HL-60/S4 (cell line): ENCODE data around the gene FUT8.
"Not testable (repeated sequence)": the region's sequence is repeated elsewhere in the genome, so short reads cannot be mapped to it uniquely, and the experiment has no call there.

ENCODE experiments used
- in situ Hi-C: fragments of 300-500 bp; cut with MboI; formaldehyde crosslinking; loops from 2 replicates; pipeline ENCODE4 v1.14.3; 2022; ENCODE audit warnings: low sequenced_read_pairs

FUT8 gene

DNA sequence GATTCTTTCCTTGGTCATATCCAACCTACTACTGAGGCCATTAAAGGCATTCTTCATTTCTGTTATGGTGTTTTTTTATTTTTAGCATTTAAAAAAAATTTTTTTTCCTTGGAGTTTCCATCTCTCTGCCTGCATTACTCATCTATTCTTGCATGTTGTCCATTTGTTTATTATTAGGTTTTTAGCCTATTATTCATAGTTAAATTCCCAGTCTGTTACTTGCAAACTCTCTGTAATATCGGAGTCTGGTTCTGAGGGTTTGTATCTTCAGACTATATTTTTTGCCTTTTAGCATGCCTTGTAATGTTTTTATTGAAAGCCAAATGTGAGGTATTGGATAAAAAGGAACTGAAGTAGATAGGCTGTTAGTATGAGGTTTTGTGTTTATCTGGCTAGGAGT is 284.3 kb downstream of the FUT8 start:
- in situ Hi-C loops, result no loop called here

DNA sequence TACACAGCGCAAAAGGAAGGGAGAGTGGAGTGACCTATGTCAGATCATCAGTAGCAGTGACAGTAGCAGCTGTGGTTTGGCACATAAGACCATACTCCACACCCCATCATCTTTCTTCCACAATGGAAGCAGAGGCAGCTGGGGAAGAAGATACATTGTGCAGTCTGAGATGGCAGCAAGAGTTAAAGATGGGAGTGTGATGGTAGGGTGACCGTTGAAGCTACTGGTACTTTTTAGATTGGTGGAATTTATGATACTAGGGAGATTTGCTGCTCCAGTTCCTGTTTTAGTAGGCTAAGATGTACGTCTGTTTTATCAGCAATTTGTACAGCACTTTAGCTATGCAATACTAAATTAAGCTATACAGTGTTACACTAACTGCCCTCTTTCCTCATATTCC is 291.0 kb downstream of the FUT8 start:
- in situ Hi-C loops, result no loop called here

DNA sequence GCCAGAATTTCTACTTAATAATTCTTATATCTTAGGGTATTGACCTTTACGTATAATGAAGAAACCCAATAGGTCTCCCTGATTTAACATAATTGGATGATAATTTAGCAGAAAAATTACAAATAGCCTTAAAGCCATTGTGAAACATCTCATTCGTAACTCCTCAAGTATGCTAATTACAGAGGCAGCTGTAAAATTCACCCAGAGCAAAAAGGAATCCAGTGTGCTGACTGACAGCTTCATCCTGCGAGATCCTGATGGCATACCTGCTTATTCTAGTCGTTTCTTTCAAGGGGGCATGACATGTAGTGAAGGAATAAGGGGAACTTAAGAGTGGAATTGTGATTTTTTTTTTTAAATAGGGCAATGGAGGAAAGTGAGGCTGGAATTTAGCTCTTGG is 291.5 kb downstream of the FUT8 start:
- in situ Hi-C loops, result no loop called here

DNA sequence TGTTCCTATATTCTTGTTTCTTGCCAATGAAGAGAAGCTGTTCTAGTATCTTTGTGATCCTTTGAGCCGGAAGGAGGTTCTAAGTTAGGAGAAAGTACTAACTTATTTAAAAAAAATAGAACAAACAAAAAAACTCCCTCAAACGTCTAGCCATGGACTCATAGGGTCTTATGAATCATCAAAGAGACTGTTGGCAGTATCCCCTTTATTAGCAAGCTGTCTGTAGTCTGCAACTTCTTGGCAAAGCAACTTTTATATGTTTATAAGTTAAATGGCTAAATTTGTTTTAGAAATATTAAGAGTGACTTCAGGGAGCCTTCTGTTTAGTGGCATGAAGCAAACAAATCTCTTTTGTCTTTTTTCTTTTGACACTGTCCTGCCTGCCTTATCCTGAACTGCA is 291.9 kb downstream of the FUT8 start:
- in situ Hi-C loops, result no loop called here

DNA sequence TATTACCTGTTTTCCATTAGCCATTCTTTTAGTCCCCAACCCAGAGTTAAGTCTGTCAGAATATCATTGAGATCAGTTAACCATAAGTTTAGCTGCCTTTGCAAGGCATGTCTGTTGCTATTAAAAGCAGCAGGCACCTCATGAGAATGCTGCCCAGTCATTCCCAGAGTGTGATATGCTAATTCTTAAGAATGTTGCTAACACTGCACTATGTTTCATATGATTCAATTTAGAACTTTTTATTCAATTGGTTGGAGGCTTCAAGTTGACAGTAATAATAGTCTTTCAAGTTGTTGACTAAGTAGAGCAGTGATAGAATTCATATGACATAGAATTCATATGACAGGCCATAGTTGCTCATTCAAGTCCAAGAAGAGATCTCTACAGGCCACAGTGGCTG is 292.3 kb downstream of the FUT8 start:
- in situ Hi-C loops, result no loop called here

DNA sequence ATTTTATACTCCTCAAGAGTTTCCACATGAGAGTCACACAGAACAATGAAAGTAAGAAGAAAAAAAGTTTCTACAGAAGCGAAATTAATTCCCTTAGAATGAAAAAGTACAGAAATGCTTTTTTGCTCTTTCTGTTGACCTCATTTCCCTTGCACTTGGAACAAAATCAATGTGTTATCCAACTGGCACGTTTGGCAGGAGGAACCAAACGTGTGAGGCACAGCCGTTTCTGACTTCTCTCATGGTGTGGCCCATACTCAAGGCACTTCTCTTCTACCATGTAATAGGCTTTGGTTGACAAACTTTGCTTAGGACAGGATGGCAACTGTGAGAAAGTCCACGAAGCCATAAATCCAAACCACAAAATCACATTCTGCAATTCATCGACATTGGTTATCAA is 297.0 kb downstream of the FUT8 start:
- in situ Hi-C loops, result no loop called here

DNA sequence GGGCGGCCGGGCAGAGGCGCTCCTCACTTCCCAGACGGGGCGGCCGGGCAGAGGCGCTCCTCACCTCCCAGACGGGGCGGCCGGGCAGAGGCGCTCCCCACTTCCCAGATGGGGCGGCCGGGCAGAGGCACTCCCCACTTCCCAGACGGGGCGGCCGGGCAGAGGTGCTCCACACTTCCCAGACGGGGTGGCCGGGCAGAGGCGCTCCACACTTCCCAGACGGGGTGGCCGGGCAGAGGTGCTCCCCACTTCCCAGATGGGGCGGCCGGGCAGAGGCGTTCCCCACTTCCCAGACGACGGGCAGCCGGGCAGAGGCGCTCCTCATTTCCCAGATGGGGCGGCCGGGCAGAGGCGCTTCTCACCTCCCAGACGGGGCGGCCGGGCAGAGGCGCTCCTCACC is 304.3 kb downstream of the FUT8 start:
- in situ Hi-C loops, result not testable (repeated sequence)

DNA sequence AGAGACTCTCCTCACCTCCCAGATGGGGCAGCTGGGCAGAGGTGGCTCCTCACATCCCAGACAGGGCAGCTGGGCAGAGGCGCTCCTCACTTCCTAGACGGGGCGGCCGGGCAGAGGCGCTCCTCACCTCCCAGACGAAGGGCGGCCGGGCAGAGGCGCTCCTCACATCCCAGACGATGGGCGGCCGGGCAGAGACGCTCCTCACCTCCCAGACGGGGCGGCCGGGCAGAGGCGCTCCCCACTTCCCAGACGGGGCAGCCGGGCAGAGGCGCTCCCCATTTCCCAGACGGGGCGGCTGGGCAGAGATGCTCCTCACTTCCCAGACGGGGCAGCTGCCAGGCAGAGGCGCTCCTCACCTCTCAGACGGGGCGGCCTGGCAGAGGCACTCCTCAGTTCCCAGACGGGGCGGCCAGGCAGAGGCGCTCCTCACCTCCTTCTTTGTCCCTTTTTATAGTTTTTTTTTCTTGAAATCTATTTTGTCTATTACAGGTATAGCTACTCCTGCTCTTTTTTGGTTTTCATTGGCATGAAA is 304.9 kb downstream of the FUT8 start:
- in situ Hi-C loops, result not testable (repeated sequence)

DNA sequence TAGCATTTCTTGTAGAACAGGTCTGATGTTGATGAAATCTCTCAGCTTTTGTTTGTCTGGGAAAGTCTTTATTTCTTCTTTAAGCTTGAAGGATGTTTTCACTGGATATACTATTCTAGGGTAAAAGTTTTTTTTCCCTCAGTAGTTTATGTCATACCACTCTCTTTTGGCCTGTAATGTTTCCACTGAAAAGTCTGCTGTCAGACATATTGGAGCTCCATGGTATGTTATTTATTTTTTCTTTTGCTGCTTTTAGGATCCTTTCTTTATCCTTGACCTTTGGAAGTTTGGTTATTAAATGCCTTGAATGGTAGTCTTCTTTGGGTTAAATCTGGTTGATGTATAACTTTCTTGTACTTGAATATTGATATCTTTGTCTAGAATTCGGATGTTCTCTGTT is 306.1 kb downstream of the FUT8 start:
- in situ Hi-C loops, result no loop called here

DNA sequence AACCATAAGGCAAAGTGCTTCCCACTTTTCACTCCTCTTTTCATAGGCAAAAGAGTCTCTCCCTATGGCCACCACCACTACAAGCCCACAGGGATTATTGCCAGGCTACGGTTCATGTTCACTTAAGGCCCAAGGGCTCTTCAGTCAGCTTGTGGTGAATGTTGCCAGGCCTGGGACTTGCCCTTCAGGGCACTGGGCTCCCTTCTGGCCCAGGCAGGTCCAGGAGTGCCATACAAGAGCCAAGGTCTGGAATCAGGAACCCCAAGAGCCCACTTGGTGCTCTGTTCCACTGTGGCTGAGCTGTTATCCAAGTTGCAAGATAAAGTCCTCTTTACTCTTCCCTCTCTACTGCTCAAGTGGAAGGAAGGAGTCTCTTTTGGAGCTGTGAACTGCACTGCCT is 307.6 kb downstream of the FUT8 start:
- in situ Hi-C loops, result no loop called here

DNA sequence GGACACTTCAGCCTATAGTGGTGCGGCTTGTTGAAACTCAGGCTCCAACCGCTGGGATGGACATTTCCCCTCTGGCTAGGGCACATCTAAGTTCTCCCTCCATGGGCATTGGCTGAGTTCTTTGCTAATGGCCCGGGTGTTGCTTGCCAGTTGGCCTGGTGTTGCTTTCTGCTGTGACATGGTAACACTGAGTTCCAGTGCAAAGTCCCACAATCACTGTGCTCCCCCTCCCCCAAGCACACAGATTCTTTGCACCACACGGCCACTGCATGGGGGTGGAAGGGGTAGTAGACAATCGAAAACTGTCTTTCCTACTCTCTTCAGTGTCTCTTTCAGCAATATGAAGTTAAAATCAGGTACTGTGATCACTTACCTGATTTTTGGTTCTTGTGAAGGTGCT is 308.2 kb downstream of the FUT8 start:
- in situ Hi-C loops, result no loop called here

DNA sequence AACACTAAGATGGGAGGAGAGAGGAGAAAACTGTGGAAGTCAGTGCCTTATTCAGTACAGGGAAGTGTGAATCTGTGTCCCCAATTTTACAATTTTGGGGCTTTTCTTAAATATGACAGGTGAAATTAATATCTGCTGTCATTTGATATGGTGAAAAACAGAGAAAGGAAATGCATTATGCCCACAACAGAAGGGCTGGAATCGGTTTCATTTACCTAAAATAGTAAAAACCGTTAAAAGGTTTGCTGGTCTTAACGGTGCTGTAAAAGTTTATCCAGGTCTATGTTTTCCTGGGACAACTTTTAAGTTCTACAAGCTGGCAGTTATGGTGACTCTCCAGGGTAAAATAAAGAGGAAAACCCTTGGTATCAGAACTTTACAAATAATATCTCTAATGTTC is 310.8 kb downstream of the FUT8 start:
- in situ Hi-C loops, result no loop called here

DNA sequence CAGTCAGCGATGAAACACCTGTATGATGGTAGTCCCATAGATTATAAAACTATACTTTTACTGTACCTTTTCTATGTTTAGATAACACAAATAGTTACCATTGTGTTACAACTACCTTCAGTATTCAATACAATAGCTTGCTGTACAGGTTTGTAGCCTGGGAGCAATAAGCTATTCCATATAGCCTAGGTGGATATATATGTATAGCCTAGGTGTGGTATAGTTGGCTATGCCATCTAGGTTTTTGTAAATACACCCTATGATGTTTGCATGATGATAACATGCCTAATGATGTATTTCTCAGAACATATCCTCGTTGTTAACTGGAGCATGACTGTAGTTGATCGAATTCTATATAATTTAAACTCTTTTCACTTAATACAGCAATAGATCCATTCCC is 316.1 kb downstream of the FUT8 start:
- in situ Hi-C loops, result no loop called here

DNA sequence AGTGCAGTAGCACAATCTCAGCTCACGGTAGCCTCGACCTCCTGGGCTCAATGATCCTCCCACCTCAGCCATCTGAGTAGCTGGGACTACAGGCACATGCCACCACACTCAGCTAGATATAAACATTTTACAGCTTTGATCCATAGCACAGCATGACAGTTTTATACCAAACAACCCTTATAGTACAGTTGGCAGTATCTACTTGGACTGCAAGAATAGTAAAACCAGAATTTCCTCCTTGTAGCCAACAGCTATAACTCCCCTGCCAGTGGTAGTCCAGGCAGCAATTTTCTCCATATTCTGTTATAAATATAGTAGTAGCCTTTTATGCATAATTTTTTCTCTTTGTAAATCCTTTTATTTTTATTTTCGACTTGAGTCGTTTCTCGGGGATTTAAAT is 317.0 kb downstream of the FUT8 start:
- in situ Hi-C loops, result no loop called here

DNA sequence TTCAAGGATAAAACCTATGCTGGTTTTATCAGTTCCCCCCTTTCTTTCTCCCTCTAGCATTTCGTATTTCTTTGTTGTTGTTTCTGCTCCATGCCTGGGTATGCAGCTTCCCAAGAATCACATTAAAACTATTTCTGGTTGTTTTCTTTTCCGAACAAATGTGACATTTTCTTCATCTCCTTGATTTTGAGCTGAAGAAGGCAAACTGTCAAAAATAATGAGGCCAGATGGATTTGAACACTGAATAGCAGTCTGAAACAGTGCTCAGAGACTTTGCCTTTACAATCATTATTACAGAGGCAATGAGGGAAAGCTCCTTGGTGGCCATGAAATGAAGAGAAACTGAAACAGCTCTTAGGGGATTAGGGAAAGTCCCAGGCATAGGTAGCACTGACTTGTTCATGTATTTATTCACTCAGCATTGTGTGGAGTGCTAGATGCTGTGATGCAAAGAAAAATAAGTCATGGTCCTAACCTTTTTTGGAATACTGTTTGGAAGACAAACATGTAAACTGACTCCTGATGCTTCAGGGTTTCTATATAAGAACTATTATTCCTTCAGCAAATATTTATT is 319.5 kb downstream of the FUT8 start:
- in situ Hi-C loops, result no loop called here

DNA sequence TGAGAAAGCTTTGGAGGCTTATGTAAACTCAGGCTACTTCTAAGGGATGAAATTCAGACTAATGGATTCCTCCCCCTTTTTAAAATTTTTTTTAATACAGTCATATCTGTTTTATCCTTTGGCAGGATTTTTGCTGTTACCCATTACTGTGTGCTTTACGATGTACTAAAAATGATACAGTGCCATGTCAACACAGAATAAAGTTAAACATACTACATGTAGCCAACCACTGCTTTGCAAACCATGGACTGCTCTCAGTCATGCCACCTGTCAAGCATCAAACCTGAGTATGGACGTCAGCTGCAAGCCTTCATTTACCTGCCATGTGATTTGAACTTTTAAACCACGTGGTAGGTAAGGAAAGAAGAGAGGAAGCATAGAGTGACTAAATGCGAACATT is 325.8 kb downstream of the FUT8 start:
- in situ Hi-C loops, result no loop called here

DNA sequence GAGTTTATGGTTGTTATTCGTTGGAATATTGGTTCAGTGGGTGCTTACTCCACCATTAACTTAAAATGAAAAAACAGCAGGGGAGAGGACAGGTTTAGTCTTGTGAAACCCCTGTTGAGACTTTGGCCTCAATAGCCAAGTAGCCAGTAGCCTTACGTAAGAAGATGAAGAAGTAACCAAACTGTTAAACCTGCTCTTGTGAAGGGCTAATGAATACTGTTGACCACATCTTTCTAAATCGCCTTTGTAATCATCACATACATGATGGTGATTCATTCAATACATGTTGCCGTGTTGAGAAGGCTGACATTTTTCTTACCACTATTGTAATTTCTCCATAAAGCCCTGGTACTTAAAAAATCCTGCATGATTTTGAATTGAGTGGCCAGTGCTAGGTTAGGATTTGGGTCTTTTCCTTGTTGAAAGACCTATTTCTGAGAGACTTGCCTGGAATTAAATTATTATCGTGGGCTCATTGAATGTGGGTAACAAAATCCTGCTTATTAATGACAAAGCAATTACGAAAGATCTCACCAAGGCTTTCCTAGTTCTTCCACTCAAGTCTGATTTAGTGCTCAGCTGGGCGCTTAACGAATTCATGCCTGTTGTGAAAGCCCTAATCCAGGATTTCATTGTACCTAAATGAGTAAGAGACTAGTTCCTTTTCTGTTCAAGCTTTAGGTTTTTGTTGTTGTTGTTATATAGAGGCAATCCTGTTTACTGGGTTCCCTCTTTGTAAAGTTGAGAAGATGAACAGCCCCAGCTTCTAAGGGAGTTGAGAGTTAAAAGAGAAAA is 333.1 kb downstream of the FUT8 start:
- in situ Hi-C loops, result no loop called here

DNA sequence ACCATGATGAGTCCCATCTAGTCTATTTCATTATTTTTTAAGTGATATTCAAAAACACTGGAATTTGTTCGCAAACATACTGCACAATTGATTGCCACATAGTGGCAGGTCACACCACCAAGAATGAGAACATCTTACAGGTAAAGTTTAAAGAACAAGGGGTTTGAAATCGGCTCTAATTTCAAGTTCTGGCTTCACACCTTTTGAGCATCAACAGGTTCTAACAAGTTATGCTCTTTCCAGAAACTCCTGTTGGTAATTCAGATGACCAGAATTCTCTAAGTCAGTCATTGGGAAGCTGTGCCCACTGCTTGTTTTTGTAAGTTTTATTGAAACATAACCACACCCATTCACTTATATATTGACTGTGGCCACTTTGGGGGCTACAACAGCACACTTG is 336.3 kb downstream of the FUT8 start:
- in situ Hi-C loops, result no loop called here

DNA sequence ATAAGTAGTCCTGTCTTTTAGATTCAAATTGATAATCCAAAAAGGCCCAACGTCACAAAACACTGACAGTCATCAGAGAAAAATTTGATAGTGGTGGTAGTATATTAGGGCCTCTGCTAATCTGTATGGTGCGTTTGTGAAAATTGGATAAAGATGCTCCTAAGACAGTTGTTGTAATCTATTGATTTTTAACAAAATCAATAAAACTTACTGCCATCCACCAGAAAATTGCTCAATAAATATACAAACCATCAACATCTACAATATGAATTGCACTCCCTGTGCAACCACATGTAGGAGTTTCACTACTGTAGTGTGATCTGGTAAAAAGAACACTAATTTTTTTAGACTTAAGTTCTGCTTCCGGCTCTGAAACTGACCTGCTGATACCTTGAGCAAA is 336.8 kb downstream of the FUT8 start:
- in situ Hi-C loops, result no loop called here

DNA sequence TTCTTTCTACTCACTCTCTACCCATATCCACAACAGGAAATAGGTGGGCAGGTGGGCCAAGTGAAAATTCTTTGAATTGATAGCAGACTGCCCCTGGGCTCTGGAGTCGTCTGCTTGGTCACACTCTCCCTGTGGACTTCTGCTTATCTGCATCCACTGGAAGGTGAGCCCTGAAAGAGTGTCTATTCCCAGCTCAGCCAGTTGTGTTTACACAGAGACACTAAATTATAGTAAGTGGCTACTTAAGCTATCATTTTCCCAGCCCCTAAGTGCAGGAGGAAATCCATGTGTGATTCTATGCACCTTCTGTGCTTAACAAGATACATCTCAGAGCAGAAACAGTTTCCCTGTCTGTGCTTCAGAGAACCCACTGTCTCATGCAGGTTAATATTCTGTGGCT is 338.4 kb downstream of the FUT8 start:
- in situ Hi-C loops, result no loop called here

DNA sequence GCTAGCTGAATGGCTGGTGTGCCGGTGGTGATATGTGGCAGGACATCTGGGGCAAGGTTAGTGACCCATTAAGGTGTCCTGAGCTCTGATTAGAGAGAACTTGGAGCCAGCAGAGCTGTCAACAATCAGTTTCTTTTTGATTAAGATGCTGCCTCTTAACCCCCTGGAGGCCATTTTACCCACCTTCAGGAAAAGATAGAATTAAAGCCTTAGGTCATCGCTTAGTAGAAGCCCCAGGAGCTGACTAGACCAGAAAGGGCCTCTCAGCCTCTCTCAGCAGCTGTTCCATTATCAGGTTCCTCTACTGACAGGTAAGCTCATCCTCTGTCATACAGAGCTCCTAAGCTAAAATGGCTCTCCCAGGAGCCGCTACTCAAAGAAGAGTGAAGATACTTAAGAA is 339.0 kb downstream of the FUT8 start:
- in situ Hi-C loops, result no loop called here

DNA sequence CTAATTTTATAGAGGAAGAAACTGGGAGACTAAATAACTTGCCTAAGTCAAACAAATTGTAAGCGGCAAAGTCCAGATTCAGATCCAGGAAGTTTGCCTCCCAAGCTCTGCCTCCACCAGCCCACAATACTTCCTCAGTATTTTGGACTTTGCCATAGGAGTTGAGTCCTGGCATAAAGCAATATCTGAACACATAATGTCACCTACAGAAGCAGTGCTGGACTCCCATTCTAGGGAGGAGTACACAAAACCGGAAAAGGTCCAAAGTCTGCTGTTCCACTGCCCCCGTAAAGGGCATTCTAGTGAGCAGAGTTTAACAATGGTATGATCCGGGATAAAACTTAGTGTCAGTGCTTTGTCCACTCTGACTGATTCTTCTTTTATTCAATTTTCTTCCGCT is 340.5 kb downstream of the FUT8 start:
- in situ Hi-C loops, result no loop called here

DNA sequence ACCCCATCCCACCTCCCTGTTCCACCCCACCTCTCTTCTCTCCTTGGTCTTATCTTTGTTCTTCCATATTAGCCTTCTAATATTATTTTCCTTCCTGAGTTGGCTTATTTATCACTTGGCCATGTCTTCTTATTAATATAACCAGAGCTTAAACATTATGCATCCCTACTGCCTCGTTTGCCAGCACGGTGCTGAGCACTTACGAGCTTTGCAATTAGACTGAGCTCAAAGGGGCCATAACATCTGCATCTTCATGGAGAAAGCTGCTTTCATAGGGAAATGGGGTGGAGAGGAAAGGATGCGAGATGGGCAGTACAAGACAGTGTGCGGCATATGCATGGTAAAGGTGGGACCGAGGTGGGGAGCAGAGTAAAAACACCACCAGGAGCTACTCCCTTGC is 342.8 kb downstream of the FUT8 start:
- in situ Hi-C loops, result no loop called here
